GM19463 (cell line): Measurements from ENCODE around the gene GET3.
"Not testable (repeated sequence)": the region's sequence is repeated elsewhere in the genome, so short reads cannot be mapped to it uniquely, and the experiment has no call there.

Experiments
- ATAC-seq: cut with Tn5 transposase; IDR thresholded peaks from one replicate; pipeline ENCODE4 v1.9.1; 2021; ENCODE audit warnings: mild to moderate bottlenecking, moderate library complexity; ENCODE audit not compliant: unreplicated experiment

The GET3 gene

DNA sequence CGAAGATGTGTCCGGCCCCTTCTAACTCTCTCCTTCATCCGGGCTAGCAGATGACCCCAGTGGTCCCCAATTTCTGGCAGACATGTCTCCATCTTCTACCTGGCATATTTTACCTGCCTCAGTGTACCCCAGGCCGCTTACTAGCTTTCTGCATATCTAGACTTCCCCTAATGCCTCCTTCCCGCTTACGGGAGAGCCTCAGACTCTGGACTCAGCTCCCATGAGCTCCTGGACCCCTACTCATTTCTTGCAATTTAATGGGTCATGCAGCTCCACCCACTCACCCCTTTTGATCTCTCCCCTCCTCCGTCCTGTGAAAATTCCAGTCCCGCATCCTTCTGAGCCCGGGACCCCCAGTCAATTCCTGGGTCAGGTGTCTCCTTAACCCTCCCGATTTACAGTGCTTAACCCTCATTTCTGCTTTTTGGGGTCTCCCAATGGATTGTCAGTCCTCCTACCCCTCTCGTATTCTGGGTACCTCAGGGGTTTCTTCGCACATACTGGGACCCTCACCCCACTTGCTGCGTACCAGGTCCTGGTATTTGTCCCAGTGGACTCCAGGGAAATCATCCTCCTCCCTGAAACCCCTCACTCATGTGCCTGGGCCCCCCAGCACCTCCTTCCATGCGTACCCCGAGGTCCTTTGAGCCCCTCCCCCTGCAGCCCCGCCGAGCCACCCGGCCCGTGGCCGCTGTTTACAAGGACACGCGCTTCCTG is 53.5 kb downstream of the GET3 start:
- no peak for ATAC-seq

DNA sequence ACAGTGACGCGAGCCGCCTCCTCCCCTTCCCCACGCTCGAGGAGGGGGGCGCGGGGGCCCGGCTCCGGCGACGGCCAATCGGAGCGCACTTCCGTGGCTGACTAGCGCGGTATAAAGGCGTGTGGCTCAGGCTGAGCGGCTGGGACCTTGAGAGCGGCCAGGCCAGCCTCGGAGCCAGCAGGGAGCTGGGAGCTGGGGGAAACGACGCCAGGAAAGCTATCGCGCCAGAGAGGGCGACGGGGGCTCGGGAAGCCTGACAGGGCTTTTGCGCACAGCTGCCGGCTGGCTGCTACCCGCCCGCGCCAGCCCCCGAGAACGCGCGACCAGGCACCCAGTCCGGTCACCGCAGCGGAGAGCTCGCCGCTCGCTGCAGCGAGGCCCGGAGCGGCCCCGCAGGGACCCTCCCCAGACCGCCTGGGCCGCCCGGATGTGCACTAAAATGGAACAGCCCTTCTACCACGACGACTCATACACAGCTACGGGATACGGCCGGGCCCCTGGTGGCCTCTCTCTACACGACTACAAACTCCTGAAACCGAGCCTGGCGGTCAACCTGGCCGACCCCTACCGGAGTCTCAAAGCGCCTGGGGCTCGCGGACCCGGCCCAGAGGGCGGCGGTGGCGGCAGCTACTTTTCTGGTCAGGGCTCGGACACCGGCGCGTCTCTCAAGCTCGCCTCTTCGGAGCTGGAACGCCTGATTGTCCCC is 54.2 kb downstream of the GET3 start, which contains the start of gene JUNB:
Gene JUNB, plus strand, starts transcription at position 142 of the 706 bp plus-strand sequence. Its CDS starts 286 bp downstream, at position 428.
- ATAC-seq = peak; percentile 27

DNA sequence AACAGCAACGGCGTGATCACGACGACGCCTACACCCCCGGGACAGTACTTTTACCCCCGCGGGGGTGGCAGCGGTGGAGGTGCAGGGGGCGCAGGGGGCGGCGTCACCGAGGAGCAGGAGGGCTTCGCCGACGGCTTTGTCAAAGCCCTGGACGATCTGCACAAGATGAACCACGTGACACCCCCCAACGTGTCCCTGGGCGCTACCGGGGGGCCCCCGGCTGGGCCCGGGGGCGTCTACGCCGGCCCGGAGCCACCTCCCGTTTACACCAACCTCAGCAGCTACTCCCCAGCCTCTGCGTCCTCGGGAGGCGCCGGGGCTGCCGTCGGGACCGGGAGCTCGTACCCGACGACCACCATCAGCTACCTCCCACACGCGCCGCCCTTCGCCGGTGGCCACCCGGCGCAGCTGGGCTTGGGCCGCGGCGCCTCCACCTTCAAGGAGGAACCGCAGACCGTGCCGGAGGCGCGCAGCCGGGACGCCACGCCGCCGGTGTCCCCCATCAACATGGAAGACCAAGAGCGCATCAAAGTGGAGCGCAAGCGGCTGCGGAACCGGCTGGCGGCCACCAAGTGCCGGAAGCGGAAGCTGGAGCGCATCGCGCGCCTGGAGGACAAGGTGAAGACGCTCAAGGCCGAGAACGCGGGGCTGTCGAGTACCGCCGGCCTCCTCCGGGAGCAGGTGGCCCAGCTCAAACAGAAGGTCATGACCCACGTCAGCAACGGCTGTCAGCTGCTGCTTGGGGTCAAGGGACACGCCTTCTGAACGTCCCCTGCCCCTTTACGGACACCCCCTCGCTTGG is 55.0 kb downstream of the GET3 start:
- no peak for ATAC-seq

DNA sequence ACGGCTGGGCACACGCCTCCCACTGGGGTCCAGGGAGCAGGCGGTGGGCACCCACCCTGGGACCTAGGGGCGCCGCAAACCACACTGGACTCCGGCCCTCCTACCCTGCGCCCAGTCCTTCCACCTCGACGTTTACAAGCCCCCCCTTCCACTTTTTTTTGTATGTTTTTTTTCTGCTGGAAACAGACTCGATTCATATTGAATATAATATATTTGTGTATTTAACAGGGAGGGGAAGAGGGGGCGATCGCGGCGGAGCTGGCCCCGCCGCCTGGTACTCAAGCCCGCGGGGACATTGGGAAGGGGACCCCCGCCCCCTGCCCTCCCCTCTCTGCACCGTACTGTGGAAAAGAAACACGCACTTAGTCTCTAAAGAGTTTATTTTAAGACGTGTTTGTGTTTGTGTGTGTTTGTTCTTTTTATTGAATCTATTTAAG is 55.6 kb downstream of the GET3 start:
- ATAC-seq = no peak

DNA sequence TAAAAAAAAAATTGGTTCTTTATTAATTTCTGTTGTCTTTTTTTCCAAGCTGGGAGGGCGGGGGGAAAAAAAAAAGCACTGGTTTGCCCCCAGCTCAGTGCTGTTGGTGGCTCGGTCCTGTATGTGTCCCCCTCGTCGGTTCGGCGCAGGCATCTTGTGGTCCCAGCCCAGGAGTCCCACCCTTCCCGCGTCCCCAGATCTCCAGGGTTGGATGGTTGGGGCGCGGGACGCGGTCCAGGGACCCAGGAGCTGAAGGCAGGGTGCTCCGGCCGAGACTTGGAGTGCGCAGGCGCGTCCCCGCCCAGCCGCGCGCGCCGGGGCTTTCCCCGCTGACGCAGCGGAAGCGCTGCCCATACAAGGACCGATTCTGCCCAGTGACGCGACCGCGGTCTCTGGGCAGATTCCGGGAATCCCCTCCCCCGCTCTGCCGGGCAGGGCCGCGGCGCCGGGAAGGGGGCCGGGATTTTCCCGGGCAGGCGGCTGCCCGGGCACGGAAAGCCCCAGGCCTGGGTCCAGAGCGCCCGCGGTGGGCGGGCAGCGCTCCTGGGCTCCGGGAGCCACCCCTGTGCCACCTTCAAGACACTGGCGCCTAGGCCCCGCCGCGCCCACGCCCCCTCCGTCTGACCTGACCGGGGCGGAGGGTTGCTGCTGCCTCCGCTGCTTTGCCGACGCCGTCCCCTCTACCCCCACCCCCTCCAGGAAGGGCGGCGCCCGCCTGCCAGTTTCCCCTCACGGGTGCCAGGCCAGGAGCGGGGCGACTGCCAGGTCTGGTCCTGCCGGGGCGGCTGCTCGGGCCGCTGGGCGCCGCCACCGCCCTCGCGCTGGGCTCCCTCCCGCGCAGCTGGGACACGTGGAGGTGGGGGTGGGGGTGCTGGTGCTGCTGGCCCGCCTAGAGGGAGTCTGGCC is 56.2 kb downstream of the GET3 start:
- peak; percentile 28 for ATAC-seq

DNA sequence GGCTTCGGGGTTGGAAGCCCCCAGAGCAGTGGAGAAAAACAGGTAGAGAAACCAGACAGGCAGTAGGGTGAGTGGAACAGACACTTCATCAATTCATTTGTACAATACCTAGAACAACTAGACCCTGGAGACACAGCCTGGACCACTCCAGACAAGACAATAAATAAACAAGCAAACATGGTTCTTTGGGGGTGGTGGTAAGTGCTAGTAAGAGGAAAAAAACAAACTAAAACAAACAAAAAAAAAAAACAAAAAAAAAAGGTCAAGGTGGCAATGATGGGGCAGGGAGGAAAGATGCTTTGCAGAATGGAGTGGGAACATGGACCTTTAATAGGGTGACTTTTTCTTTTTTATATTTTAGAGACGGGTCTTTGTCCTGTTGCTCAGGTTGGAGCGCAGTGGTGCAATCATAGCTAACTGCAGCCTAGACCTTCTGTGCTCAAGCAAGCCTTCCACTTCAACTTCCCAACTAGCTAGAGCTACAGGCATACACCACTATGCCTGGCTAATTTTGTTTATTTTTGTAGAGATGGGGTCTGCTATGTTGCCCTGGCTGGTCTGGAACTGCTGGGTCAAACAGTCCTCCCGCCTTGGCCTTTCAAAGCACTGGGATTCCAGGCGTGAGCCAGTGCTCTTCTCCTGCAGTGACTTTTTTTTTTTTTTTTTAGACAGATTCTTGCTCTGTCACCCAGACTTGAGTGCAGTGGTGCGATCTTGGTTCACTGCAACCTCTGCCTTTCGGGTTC is 57.1 kb downstream of the GET3 start:
- no peak for ATAC-seq

DNA sequence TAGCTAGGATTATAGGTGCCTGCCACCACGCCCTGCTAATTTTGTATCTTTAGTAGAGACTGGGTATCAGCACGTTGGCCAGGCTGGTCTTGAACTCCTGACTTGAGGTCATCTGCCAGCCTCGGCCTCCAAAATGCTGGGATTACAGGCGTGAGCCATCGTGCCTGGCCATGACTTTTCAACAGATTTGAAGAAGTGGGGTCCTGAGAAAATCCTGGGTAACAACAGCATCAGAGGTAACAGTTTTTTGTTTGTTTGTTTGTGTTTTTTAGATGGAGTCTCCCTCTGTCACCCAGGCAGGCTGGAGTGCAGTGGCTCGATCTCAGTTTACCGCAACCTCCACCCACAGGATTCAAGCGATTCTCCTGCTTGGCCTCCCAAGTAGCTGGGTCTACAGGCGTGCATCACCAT is 57.7 kb downstream of the GET3 start:
- no peak for ATAC-seq

DNA sequence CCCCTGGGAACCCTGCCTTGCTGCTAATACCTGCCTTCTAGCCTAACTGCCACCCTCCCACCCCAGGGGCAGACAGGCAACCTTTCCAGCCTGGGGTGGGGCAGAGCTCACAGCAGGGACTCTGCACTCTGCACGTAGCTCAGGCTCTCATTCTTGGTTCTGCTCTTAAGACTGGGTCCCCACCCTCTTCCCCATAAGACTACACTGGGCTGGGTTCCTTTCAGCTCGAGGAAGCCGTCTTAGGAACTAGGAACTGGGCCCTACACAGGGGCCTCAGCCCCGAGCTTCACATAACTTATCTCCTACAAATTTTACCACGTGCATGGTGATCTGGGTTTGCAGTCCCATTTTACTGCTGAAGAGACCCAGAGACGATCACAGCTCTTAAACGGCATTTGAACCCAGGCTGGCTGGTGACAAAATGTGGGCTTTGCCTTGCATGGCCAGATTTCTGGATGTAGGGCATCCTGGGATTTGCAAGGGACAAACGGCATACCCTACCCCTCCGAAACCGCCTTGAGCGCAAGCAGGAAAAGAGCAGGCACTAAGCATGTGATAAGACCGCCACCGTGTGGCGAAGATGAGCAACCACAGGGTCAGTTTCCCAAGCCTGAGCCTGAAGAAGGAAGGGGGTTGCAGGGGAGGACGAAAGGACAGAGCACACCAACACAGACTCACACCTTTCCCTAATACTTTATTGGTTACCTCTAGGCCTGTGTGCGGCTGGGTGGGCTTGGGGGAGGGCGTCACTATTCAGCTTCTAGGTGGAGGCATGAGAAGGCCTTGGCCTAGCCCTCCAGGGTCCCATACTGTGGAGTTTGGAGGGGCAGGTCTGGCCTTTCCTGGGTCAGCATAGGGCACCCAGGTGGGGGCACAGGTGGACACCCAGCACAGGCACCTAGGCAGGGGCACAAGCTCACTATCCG is 59.1 kb downstream of the GET3 start:
- no peak for ATAC-seq

DNA sequence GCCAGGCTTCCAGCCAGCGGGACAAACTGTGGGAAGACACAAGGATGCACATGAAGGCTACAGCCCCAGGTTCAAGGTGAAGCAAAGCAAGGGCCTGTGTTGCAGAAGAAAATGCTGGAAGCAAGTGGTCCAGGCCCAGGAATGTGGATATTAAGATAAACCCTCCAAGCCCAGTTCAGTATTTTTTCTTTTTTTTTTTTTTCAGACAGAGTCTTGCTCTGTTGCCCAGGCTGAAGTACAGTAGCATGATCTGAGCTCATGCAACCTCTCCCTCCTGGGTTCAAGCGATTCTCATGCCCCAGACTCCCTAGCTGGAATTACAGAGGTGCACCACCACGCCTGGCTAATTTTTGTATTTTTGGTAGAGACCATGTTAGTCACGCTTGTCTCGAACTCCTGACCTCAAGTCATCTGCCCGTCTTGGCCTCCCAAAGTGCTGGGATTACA is 59.9 kb downstream of the GET3 start:
- ATAC-seq = no peak

DNA sequence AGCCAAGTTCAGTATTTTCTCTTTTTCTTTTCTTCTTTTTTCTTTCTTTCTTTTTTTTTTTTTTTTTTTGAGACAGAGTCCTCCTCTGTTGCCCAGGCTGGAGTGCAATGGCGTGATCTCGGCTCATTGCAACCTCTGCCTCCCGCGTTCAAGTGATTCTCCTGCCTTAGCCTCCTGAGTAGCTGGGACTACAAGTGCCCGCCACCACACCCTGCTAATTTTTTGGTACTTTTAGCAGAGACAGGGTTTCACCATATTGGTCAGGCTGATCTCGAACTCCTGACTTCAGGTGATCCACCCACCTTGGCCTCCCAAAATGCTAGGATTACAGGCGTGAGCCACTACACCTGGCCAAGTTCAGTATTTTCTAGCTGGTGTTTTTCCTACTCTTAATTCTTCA is 60.3 kb downstream of the GET3 start:
- not testable (repeated sequence) for ATAC-seq
